ENCODE results near the gene FGF7. TPM values are rescaled to one million over a fixed set of nuclear protein-coding genes. Genes with fewer than 3 reads are reported as not detected.

Gene FGF7
- total RNA-seq, 1 donor from 2014 or later = not detected

DNA sequence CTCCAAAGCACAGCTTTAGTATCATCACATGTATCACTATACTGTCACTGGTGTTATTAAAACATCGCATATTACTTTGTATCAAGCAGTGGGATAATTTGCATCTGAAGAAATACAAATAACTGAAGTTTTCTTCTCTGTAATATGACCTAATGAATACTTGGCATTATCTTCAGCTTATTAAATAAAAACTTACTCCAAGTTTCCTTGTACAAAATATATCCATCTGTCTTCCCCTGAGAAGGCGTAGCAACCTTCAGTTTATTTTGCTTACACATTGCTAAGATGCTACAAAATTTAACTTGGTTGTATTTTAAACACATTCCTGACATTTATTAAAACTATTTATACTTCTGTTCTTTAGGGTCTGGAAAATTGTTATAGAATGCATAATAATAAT, 13.7 kb downstream of the FGF7 start:
- H3K27me3 Mint-ChIP-seq = no peaks in the 10 kb centered on the region
- no peak overlapping the region for H3K27ac Mint-ChIP-seq
- no peaks in the 10 kb centered on the region for H3K9me3 Mint-ChIP-seq (ENCODE audit: low read depth)
- no peak overlapping the region for H3K4me3 Mint-ChIP-seq (ENCODE audit: low read depth)
- no peaks in the 10 kb centered on the region for H3K4me1 Mint-ChIP-seq (ENCODE audit: low read depth)
- TF ChIP-seq CTCF (IDR thresholded peaks at IDR 0.05; ENCODE audit: unreplicated experiment) = no peak
- no peaks in the 10 kb centered on the region for H3K36me3 Mint-ChIP-seq (ENCODE audit: insufficient read depth)
- no peak for DNase-seq (ENCODE audit: low spot score, unreplicated experiment)

DNA sequence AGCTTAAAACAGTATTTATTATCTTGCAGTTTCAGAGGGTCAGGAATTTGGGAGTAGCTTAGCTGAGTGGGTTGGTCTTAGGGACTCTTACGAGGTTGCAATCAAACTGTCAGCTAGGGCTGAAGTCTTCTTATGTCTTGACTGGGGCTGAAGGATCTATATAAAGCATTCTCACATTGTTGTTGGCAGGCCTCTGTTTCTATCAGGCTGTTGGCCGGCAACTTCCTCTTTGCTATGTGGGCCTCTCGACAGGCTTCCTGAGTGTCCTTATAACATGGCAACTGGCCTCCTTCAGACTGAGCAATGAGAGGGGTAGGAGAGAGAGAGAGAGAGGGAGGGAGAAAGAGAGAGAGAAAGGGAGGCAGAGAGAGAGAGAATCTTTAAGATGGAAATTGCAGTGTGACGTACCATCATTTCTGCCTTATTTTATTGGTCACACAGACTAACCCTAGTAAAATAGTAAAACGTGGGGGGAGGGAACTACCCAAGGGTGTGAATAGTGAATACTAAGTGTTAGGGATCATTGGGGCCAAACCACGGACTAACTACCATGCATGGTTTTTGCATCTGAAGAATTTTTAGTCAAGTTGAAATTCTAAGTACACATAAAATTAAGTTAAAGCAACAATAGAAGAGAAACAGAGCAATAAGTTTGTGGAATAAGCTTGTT, 16.1 kb downstream of the FGF7 start:
- Mint-ChIP-seq H3K36me3 (ENCODE audit: insufficient read depth) (no peaks in the 10 kb centered on the region), H3K9me3 (ENCODE audit: low read depth) (no peaks in the 10 kb centered on the region), H3K27me3 (no peaks in the 10 kb centered on the region), H3K27ac (no peak overlapping the region), H3K4me3 (ENCODE audit: low read depth) (no peak overlapping the region), H3K4me1 (ENCODE audit: low read depth) (peaks cover 1% of the 10 kb centered on the region)
- TF ChIP-seq CTCF (IDR thresholded peaks at IDR 0.05; ENCODE audit: unreplicated experiment) = no peak
- DNase-seq (ENCODE audit: low spot score, unreplicated experiment) = no peak

- H3K4me1 Mint-ChIP-seq (ENCODE audit: low read depth) = peaks cover 1% of the 10 kb centered on the region
- no peak overlapping the region for H3K27ac Mint-ChIP-seq
- TF ChIP-seq CTCF (IDR thresholded peaks at IDR 0.05; ENCODE audit: unreplicated experiment) = no peak
- H3K27me3 Mint-ChIP-seq = no peaks in the 10 kb centered on the region
- no peak for DNase-seq (ENCODE audit: low spot score, unreplicated experiment)
- H3K4me3 Mint-ChIP-seq (ENCODE audit: low read depth) = no peak overlapping the region
- H3K9me3 Mint-ChIP-seq (ENCODE audit: low read depth) = no peaks in the 10 kb centered on the region
- no peaks in the 10 kb centered on the region for H3K36me3 Mint-ChIP-seq (ENCODE audit: insufficient read depth)
Observed at GRCh38 chr15:49439678-49440395, 16.8 kb downstream of the FGF7 start.

- Mint-ChIP-seq H3K36me3 (ENCODE audit: insufficient read depth) (no peaks in the 10 kb centered on the region), H3K9me3 (ENCODE audit: low read depth) (no peaks in the 10 kb centered on the region), H3K4me1 (ENCODE audit: low read depth) (peaks cover 1% of the 10 kb centered on the region), H3K27ac (no peak overlapping the region), H3K4me3 (ENCODE audit: low read depth) (no peak overlapping the region), H3K27me3 (no peaks in the 10 kb centered on the region)
- no peak for DNase-seq (ENCODE audit: low spot score, unreplicated experiment)
- no peak for TF ChIP-seq CTCF (IDR thresholded peaks at IDR 0.05; ENCODE audit: unreplicated experiment)
Observed at GRCh38 chr15:49441356-49441755, 18.3 kb downstream of the FGF7 start.

GRCh38 chr15:49441816-49442215, 18.8 kb downstream of the FGF7 start:
- no peak for TF ChIP-seq CTCF (IDR thresholded peaks at IDR 0.05; ENCODE audit: unreplicated experiment)
- H3K9me3 Mint-ChIP-seq (ENCODE audit: low read depth) = no peaks in the 10 kb centered on the region
- no peaks in the 10 kb centered on the region for H3K27me3 Mint-ChIP-seq
- peaks cover 1% of the 10 kb centered on the region for H3K4me1 Mint-ChIP-seq (ENCODE audit: low read depth)
- H3K27ac Mint-ChIP-seq = no peak overlapping the region
- no peaks in the 10 kb centered on the region for H3K36me3 Mint-ChIP-seq (ENCODE audit: insufficient read depth)
- no peak overlapping the region for H3K4me3 Mint-ChIP-seq (ENCODE audit: low read depth)
- DNase-seq (ENCODE audit: low spot score, unreplicated experiment) = no peak
